ENCODE results near the gene MYO9A. TPM values are rescaled to one million over a fixed set of nuclear protein-coding genes. Genes with fewer than 3 reads are reported as not detected.

MYO9A gene, protein sequence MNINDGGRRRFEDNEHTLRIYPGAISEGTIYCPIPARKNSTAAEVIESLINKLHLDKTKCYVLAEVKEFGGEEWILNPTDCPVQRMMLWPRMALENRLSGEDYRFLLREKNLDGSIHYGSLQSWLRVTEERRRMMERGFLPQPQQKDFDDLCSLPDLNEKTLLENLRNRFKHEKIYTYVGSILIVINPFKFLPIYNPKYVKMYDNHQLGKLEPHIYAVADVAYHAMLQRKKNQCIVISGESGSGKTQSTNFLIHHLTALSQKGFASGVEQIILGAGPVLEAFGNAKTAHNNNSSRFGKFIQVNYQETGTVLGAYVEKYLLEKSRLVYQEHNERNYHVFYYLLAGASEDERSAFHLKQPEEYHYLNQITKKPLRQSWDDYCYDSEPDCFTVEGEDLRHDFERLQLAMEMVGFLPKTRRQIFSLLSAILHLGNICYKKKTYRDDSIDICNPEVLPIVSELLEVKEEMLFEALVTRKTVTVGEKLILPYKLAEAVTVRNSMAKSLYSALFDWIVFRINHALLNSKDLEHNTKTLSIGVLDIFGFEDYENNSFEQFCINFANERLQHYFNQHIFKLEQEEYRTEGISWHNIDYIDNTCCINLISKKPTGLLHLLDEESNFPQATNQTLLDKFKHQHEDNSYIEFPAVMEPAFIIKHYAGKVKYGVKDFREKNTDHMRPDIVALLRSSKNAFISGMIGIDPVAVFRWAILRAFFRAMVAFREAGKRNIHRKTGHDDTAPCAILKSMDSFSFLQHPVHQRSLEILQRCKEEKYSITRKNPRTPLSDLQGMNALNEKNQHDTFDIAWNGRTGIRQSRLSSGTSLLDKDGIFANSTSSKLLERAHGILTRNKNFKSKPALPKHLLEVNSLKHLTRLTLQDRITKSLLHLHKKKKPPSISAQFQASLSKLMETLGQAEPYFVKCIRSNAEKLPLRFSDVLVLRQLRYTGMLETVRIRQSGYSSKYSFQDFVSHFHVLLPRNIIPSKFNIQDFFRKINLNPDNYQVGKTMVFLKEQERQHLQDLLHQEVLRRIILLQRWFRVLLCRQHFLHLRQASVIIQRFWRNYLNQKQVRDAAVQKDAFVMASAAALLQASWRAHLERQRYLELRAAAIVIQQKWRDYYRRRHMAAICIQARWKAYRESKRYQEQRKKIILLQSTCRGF (N-terminal part only)
- polyA plus RNA-seq, result 1 to 10 TPM; 2.2 to 7.9 (median 5.7) TPM

DNA sequence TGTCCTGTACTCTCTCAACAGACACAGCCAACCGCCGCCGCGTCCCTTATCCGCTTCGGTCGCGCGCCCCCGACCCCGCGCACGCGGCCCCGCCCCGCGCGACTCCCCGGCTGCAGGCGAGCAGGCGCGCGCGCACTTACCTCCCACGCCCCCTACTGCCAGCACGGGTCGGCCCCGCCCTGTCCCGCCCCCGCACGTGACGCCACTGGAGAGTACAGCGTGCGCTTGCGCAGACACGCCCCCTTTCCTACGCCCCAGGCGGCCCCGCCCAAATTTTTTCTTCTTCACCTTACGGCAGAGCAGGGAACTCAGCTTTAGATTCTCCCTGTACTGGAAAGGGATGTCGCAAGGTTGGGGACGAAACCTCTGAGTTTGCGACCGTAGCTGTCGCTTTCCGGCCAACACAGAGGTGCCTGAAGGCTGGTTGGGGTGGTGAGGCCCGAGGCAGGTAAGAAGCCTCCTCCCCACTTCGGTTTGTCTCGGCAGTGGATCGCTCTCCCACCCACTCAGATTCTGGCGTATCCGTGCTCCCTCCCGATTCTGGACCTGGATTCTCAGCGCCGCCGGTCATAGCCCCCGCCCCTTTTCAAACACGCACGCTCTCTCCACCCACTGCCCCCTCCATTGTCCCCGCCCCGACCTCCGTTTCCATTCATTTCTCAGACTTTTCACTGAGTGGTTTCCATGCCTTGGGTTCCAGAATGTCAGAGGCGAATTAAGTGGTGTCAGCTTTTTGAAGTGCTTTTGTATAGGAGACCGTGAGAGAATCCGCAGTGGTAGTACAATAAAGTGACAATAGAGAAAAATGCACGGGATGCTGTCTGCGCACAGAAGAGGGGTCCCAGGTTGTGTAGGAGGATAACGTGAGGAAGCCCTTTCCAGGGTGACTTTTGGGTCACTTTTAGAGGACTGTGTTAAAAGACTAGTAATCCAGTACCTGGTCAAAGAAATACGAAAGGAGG lies at the start of gene MYO9A, which contains the start of gene SENP8:
Gene MYO9A (minus strand): TSS at position 134 of the 962 bp plus-strand sequence. CDS start 71,587 bp downstream, outside the sequence.
Gene SENP8 (plus strand): TSS at position 387 of the 962 bp plus-strand sequence. CDS start 21,221 bp downstream, outside the sequence.
- peak within 1 kb of the TSS; percentile 88 for H3K27ac ChIP-seq (ENCODE audit: low read depth, low read length)
- WGBS, 3 donors, result 0 to 1% (median 1%) methylated on average over 68 to 69 of the region's 69 CpGs

DNA sequence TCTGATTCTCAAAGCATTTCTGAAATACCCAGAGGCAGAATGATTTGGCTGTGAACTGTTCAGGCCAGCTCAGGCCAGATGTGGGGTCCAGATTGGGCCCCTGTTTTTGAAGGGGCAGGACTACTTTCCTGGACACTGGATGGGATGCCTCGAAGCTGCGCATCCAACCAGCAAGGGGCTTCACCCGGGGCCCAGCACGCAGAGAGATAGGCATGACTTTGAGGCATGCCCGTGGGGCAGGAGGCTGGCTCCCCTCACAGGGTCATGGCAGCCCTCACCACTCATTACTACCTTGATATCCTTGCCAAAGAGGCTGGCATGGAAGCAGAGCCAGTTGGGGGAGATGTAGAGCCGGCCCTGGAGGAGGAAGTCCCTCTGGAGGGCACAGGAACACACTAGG lies 49.5 kb upstream of the MYO9A start:
- WGBS, 3 donors, result 76 to 83% (median 79%) methylated on average over 6 of the region's 6 CpGs
- H3K27ac ChIP-seq (ENCODE audit: low read depth, low read length), result no peak overlapping the region

DNA sequence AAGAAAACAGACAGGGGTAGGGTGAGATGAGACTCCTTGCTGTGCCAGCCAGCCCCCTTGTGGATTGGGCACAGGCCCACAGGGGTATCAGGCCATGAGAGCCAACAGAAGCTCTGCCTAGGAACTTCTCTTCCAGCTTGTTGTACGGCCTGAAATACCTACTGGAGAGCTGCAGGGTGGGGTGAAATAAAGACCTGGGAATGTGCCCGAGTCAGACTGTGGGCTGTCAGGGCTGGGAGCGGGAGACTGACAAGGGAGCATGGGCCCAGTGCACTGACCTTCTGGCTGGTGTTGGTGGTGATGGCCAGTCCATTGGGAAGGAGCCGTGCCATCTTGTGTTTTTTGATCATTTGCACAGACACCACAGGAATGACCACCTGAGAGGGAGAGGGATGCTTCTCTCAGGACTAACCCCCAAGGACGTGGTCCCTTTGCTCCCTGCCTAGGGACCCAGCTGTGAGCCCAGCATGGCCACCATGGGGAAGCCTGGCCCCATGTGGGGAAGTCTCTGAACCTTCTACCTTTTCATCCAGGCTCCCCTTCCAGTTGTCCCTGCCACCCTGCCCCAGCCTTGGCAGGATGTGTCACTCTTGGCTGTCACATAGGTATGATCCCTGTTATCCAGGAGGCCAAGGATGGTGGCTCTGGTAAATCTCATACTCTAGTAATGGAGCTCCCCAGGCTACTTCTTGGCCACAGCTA lies 48.9 kb upstream of the MYO9A start:
- no peak overlapping the region for H3K27ac ChIP-seq (ENCODE audit: low read depth, low read length)
- 87 to 95% (median 91%) methylated on average over 5 of the region's 5 CpGs for WGBS, 3 donors

DNA sequence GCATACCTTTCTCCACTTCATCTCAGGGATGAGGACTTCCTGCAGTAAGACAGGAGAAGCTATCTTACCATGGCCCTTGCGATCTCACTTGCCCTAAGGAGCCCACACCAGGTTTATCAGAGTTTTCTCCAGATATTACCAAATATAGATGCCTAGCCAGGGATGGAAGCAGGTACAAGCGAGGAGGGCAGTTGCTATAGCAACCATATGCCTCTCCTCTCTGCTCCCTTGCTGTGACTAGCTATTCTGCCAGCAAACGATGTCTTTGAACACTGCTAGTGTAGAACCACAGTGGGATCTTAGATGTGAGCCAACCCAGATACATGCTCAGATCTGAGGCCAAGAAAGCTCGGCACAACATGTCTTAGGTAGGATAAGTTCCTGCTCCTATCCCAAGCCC lies 45.8 kb upstream of the MYO9A start:
- H3K27ac ChIP-seq (ENCODE audit: low read depth, low read length), result no peak overlapping the region
- WGBS, 3 donors, result 68 to 83% (median 81%) methylated on average over 4 of the region's 4 CpGs

DNA sequence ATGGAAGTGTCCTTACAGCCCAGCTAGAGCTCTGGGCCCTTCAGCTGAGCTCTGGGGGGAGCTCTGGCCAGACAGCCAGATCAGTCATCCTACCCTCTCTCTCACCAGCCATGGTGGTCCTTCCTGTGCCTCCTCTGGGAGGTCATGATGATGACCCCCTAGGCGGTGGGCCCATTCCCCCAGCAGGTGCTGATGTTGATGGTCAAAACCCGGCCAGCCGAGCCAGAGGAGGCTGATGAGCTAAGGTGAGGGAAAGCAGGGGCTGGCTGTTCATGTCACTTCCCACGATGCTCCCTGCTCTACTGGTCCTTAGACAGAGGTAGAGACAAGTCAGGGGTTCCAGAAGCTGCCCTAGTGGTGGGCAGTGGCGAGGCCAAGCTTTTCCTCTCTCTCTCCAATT lies 44.6 kb upstream of the MYO9A start:
- WGBS, 3 donors, result 80 to 91% (median 84%) methylated on average over 4 to 5 of the region's 5 CpGs
- H3K27ac ChIP-seq (ENCODE audit: low read depth, low read length), result no peak overlapping the region

DNA sequence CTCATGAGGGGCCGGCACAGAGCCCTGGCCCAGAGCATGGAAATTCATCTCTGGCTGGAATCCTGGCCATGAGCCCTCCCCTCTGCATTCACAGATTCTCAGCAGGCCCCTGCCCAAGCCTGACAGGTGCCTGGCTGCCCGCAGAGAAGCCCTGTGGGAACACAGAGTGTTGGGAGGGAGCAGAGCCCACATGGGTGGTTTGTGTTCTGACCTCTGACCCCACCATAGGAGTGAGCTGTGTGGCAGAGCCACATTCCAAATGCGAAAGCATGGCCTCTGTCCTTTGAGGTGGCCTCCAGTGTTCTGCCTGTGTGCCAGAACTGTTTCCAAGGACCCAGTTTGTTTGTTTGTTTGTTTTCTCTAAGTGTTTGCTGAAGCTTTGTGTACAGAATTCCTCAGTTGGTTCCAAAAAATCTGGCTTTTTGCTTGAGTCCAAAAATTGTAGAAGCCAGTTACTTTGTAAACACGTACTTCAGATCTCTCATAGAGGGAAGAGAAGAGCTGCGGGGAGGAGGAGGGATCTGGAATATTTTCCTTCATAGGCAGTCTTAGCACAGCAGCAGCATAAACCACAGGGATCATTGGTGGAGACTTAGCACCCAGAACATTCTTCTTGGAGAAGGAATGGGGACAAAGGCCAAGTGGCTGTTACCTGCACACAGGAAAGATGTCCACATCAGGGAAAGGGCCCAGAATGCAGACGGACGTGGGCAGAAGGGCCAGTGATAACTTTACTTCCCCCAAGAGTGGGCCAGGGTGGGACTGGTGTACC lies 43.6 kb upstream of the MYO9A start:
- H3K27ac ChIP-seq (ENCODE audit: low read depth, low read length), result no peak overlapping the region
- 77 to 87% (median 87%) methylated on average over 7 of the region's 7 CpGs for WGBS, 3 donors

DNA sequence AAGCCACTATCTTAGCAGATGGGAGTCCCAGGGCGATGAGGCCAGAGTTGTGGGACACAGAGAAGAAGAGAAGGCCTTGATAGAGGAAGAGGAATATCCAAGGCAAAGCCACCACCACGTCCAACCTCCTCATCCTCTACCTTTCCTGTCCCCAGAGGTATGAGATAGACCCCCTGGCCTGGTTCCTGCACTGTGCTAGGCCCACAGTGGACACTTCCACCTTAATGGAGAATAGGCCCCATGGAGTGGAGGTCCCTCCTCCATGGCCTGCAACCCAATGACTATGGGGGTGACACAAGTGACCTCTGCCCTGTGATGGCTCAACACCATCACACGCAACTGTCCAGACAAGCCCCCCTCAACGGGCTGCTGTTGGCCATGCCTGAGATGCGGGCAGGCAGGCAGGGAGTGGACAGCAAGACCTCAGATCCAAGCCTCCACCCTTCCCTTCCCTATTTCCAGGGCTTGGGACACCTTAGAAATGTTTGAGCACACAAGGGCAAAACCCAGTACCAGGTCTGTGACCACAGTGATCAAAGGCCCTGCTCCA lies 42.8 kb upstream of the MYO9A start:
- H3K27ac ChIP-seq (ENCODE audit: low read depth, low read length), result no peak overlapping the region
- WGBS, 3 donors, result 91 to 93% (median 91%) methylated on average over 5 of the region's 5 CpGs

DNA sequence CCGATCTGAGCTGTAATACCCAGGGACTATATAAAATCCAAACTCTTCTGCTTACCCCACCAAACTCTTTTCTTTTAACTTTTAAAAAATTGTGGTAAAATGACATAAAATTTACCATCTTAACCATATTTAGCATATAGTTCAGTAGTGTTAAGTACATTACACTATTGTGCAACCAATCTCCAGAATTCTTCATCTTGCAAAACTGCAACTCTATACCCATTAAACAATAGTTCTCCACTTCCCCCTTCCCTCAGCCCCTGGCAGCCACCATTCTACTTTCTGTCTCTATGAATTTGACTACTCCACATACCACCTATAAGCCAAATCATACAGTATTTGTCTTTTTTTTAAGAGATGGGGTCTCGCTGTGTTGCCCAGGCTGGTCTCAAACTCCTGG lies 39.0 kb upstream of the MYO9A start:
- no peak overlapping the region for H3K27ac ChIP-seq (ENCODE audit: low read depth, low read length)
- 86 to 91% (median 89%) methylated on average over 2 of the region's 2 CpGs for WGBS, 3 donors

DNA sequence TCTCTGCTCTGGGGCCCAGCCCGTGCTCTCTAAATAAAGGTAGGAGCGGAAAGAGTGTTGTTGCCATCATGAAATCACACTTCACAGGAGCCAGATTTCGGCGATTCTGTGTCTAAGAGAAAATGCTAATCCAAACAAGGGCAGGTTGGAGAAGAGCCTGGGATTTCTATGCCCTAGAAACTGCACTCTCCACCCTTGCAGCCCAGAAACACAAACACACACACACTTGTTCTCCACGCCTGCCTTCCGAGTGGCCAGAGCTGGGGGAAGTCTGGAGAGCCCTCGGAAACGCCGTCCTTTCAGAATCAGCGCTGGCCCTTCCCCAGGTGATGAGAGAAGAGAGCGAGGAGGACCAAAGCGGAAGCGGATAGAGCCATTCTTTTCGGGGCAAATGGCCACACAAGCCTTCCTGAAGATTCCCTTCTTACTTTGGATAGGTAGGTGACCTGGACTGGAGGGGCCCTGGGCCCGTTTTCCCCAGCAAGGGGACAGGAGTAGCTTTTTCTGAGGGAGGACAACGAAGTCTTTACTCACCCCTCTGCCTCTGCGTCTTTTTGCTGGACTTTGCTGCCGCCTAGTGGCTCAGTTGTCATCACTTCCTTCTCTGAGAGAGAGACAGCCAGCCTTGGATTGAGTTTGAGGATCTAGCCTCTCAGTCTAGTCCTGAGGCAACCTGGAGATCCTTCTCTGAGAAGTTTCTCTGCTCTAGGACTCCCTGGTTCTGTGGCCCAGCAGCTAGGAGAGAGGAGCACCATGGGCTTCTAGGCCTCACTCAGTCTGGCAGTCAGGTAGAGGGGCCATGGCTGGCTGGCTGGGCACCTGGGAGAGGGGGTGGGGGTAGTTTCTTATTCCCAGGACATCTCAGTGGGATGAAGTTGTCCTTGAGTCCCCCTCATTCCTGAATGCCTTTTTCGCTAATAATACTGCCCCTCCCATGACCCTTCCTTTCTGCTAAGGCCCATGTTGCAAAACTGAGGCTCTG lies 38.0 kb upstream of the MYO9A start:
- H3K27ac ChIP-seq (ENCODE audit: low read depth, low read length), result no peak overlapping the region
- WGBS, 3 donors, result 3 to 8% (median 8%) methylated on average over 18 to 19 of the region's 19 CpGs

DNA sequence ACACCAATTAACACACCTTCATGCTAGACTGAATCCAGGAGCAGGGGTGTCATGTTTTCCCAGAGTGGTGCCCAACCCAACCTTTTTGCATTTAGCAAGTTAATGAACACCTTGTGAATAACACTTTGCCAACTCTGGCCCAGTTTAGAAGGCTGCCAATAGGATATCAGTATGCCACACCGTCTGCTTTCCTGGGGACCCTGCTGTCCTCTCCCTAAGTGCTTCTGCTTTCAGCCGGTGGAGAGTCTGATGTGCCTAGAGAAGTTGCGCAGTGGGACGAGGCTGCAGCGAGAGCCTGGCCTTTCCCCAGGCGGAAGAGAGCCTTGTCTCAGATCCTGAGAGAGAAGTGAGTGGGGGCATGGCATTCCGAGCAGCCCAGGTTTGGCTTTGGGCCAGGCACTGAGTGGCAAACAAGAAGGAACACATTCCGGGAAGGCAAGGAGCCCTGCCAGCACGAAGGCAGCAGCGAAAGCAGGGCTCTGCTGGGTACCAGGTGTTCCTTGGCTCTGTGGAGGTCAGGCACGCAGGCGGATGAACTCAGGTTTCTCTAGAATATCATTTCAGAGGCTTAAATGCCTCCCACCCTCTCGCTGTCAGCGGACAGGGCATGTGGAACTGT lies 37.2 kb upstream of the MYO9A start:
- H3K27ac ChIP-seq (ENCODE audit: low read depth, low read length), result no peak overlapping the region
- WGBS, 3 donors, result 8 to 34% (median 30%) methylated on average over 14 of the region's 14 CpGs

DNA sequence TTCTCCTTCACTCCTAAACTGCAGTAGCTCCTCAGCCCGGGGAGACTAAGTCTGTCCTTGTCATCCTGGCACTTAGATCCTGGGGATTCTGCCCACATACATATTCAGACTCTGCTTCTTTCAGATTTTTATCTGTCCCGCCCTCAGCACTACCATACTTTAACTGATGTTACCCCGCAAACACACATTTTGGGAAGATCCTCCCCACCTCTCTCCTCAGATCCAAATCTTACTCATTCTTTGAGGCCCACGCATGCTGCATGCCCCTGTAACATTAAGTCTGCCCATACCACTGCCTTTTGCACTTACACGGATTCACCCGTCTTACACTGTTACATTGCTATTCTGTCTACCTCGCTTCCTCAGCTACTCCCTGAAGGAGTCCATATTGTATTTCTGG lies 36.4 kb upstream of the MYO9A start:
- 92 to 98% (median 98%) methylated on average over 7 of the region's 7 CpGs for WGBS, 3 donors
- no peak overlapping the region for H3K27ac ChIP-seq (ENCODE audit: low read depth, low read length)

DNA sequence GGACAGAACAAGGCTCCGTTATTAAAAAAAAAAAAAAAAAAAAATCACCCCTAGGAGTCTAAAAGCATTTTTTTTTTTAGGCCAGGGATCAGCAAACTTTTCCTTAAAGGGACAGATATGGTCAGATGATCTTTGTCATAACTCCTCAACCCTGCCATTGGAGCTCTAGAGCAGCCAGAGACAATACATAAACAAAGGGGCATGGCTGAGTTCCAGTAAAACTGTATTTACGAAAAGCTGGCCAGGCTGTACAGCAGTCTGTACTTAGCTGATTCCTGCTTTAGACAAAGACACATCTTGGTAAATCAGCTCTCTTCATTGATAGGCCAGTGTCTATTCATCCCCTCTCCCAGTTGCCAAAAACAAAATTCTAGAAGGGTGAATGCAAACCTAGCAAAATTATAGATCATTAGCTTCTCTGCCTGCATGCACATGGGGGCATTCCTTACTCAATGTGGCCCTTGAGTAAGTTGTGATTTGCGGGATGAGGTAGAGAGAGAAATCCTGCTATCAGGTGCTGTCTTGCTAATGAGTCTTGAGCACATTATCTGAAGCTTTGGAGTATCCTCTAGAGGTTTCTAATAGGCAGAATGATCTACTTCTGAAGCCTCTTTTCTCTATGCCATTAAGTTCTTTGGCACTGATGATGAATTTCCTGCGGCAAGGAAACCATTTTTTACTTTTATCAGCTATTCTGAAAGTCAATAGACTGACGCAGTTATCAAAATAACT lies 35.5 kb upstream of the MYO9A start:
- WGBS, 3 donors, result 75 to 86% (median 84%) methylated on average over 4 to 5 of the region's 5 CpGs
- no peak overlapping the region for H3K27ac ChIP-seq (ENCODE audit: low read depth, low read length)

DNA sequence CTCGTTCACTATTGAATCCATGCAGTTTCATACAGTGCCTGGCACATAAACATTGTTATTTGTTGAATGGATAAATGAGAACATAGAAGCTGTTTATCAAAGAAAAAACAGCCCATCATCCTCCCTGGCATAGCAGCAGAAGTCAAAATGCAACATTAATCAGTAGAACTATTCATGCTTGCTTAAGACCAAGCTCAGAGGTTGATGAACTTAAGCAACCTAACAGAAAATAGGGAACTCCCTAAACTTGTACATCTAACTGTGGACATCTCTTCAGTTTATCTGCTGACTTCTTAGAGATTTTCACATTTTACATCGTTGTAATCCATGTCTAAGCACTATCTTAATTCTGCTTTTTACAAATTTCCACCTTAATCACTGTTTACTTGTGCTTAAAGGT lies 29.5 kb upstream of the MYO9A start:
- WGBS, 3 donors, result 73 to 79% (median 78%) methylated on average over 2 of the region's 2 CpGs
- no peak overlapping the region for H3K27ac ChIP-seq (ENCODE audit: low read depth, low read length)

DNA sequence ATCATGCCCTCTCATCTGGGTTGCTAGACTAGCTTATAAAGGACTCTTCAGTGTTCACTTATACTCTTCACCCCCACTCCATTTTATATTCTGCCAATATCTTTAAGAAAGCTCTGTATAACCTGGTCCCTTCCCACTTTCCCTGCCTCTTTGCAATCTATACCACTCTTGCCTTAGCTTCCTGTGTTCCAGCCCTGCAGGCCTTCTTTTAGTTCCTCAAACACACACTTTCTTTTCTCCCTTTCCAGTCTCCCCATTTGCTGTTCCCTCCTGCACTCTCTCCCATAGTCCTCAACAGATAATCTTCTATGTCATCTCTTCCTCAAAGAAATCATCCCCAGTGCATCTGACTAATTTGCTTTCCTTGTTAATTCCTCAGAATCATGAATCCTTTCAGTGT lies 29.0 kb upstream of the MYO9A start:
- no peak overlapping the region for H3K27ac ChIP-seq (ENCODE audit: low read depth, low read length)
